HL-60 (cell line): ENCODE results near the gene MS4A6A.

Source experiments
- CTCF ChIP-seq: IDR thresholded peaks from one replicate; pipeline ENCODE4 v1.5.1; 2011; ENCODE audit warnings: low read length, control low read depth, inconsistent platforms; ENCODE audit not compliant: insufficient read depth
- GABPA ChIP-seq: IDR thresholded peaks from 2 replicates; pipeline ENCODE4 v1.6.1; 2012; ENCODE audit warnings: low read depth
- POLR2AphosphoS5 ChIP-seq: IDR thresholded peaks from 2 replicates; pipeline ENCODE4 v1.6.1; 2012; ENCODE audit warnings: low read depth
- REST ChIP-seq: IDR thresholded peaks from 2 replicates; pipeline ENCODE4 v1.6.1; 2012; ENCODE audit warnings: low read depth; ENCODE audit not compliant: insufficient replicate concordance
- SPI1 ChIP-seq: IDR thresholded peaks from 2 replicates; pipeline ENCODE4 v1.6.1; 2012; ENCODE audit warnings: low read depth, mild to moderate bottlenecking, borderline replicate concordance

DNA sequence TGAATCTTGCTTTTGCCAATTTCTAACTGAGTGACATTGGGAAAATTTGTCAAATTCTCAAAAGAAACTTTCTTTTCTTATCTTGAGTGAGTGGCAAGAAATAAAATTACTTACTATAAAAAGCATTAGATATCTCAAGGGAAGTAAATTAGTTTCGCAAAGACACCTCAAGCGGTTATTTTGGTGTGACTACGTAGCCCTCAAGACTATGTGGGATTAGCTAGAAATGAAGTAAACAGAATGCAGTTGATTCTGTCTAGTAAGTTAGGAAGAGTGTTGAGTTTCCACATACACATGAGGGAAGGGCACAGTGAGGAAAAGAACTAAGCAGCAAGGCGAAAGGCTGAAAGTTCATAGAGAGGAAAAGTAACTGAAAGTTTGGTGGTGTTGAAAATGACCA, 28.3 kb upstream of the MS4A6A start:
- TF ChIP-seq CTCF (no peak), POLR2AphosphoS5 (no peak), REST (no peak), GABPA (no peak), SPI1 (no peak)
